Measurements from ENCODE around the gene GRAMD1A. TPM values are rescaled to one million over a fixed set of nuclear protein-coding genes. Genes with fewer than 3 reads are reported as not detected.

Gene GRAMD1A
- total and polyA plus RNA-seq, 12 donors: 19.5 to 49.4 (median 31.8) TPM

GRCh38 chr19:34960103-34960805 lies 39.9 kb upstream of the GRAMD1A start:
- DNase-seq (no peak), ATAC-seq (no peak)
- Histone ChIP-seq H3K27ac (no peak overlapping the region), H3K9me3 (peaks cover 14 to 75% (median 63%) of the 10 kb centered on the region in 11 donors), H3K36me3 (peaks cover 20 to 69% (median 57%) of the 10 kb centered on the region in 9 donors), H3K4me1 (peaks cover 0 to 21% (median 17%) of the 10 kb centered on the region in 9 donors), H3K4me3 (no peak overlapping the region), H3K27me3 (no peaks in the 10 kb centered on the region)
- intact Hi-C loops (cut with DNase I): loop anchor here in 1 of 10 donors (5.0 kb wide), 2 partner anchors 33 to 123 kb away; partner anchors contain the start of gene ZNF30
- no peak for TF ChIP-seq CTCF (IDR thresholded peaks at IDR 0.05)
- 97 to 98% methylated on average over 8 of the region's 8 CpGs for WGBS, 2 donors

- Histone ChIP-seq H3K4me3 (no peak overlapping the region), H3K9me3 (peaks cover 14 to 70% (median 55%) of the 10 kb centered on the region in 11 donors), H3K36me3 (peaks cover 20 to 61% (median 52%) of the 10 kb centered on the region in 9 donors), H3K27me3 (no peaks in the 10 kb centered on the region), H3K4me1 (peaks cover 0 to 21% (median 17%) of the 10 kb centered on the region in 9 donors), H3K27ac (peak overlapping the region in 2 of 10 donors; percentile 35 to 89)
- no peak for DNase-seq
- no peak for TF ChIP-seq CTCF (IDR thresholded peaks at IDR 0.05)
- ATAC-seq: no peak
- WGBS, 2 donors: 91 to 97% methylated on average over 12 of the region's 12 CpGs
- intact Hi-C loops (cut with DNase I): loop anchor here in 1 of 10 donors (5.0 kb wide), 2 partner anchors 34 to 124 kb away; partner anchors contain the start of gene ZNF30
These were observed 39.0 kb upstream of the GRAMD1A start for GRCh38 chr19:34960940-34961679.

GRCh38 chr19:34961775-34962686 lies 38.1 kb upstream of the GRAMD1A start:
- intact Hi-C loops (cut with DNase I): loop anchor here in 1 of 10 donors (5.0 kb wide), 2 partner anchors 35 to 125 kb away; partner anchors contain the start of gene ZNF30
- WGBS, 2 donors: 66 to 68% methylated on average over 5 of the region's 5 CpGs
- peaks cover 12 to 63% (median 46%) of the 10 kb centered on the region in 11 donors for H3K9me3 ChIP-seq
- no peaks in the 10 kb centered on the region for H3K27me3 ChIP-seq
- H3K27ac ChIP-seq: peak overlapping the region; percentile 35 to 93 (median 80)
- H3K4me1 ChIP-seq: peaks cover 0 to 21% (median 17%) of the 10 kb centered on the region in 9 donors
- peak in 1 of 2 donors; percentile 40 for DNase-seq
- TF ChIP-seq CTCF (IDR thresholded peaks at IDR 0.05): no peak
- peak overlapping the region in 7 of 10 donors; percentile 15 to 100 (median 97) for H3K4me3 ChIP-seq
- peak; percentile 30 to 78 (median 65) for ATAC-seq
- H3K36me3 ChIP-seq: peaks cover 20 to 51% (median 42%) of the 10 kb centered on the region in 9 donors

All from heart right ventricle (tissue), 16 donors.